T-helper 9 cell (primary cell): ENCODE results near the gene SPG21.

ENCODE experiments used
- DNase-seq: peaks from one replicate; pipeline ENCODE4 v3.0.0-alpha.2; 2020

SPG21 gene

DNA sequence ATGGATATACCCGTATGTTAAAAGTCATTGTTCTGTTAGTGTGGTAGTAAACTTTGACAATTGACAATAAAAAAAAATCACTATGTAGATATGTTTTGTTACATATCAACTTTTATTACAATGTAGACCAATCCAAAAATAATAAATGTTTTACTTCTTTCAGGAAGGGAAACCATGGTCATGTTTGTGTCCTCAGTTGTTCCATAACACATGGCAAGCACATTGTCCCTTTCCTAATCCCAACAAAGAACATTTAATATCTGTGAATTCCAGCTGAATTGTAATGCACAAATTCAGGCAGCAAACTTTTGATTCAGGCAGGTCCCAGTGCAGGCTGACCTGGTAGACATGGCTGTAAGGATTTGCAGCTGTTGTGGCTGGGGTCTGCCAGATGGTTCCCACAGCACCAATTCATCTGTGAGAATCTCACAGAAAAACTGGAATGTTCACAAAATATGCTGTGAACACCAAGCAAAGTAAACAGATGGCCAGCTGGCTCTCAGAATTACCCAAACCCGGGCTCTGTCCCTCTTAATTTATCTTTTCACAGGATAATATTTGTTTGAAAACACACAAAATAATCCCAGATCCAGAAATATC lies 1.9 kb upstream of the SPG21 start:
- DNase-seq = no peak

DNA sequence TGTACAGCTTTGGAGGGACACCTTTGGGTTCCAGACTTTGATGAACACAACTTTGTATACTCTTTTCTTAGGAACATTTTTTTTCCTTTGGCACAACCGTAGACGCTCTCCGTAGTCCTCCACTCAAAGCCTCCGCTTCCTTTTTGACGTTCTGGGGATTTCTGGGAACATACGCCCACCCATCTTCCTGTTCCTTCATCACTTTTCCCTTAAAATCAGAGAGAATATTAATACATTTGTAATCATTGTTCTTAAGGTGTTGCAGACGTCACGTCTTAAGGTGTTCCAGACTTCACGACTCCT lies 405 bp upstream of the SPG21 start:
- no peak for DNase-seq

DNA sequence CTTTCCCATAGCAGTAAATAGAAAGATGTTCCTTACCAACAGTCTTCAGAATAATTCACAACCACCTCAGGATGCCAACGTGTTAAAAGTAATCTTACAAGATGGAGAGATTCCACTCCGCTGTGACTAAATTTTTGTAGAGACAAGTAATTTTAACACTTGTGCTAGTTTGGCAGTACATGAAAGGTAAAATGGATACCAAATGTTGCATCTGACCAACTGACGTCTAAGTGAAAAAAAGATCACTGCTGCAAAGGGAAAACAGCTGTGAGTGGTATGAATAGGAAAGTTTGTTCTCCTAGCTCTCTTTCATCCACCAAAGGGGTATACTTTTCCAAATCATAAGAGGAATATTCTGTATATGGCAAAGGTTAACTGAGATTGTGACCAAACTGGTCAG lies 2.6 kb downstream of the SPG21 start:
- DNase-seq = no peak

DNA sequence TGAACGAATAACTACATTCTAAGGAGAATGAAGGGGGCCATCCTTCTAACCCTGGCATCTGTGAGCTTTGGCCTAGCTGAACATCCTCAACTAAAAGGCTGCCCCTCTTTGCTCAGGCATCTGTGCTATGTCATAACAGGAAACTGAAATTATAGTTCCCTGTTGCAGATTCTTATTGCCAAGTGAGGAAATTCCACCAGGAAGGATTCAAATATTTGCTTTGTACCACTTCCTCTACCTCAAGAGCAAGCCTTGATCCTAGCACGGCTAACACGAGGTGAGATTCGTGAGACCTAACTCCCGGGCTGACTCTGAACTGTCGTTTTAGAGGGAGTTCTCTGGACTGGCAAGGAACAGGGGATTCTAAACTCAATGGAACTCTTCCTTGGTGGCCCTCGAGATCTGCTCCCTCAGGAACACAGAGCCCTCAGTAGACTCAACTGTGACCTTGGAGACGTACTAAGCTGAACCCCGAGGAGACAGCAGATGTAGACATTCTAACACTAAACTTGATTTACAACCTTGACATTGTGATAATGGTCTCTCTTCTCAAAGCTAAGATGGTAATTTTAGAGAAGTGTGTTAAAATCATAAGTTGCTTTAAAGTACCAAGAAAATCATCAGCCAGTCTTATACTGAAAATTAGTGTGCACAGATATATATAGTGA lies 4.2 kb downstream of the SPG21 start:
- no peak for DNase-seq

DNA sequence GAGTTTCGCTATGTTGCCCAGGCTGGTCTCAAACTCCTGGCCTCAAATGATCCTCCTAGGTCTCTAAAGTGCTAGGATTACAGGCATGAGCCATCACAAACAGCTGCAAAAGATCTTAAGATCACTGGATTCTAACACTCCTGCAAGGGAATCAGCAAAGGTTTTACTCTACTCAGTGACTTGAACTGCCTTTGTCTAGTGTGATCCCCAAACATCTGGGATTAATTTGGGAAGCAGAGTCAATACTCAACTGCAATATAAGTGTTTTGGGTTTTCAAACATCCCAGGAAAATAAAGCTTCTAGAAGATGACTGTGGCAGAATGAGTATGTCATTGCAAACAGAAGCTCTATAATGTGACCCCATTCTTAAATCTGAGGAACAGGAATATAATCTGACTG lies 7.2 kb downstream of the SPG21 start:
- DNase-seq = no peak

DNA sequence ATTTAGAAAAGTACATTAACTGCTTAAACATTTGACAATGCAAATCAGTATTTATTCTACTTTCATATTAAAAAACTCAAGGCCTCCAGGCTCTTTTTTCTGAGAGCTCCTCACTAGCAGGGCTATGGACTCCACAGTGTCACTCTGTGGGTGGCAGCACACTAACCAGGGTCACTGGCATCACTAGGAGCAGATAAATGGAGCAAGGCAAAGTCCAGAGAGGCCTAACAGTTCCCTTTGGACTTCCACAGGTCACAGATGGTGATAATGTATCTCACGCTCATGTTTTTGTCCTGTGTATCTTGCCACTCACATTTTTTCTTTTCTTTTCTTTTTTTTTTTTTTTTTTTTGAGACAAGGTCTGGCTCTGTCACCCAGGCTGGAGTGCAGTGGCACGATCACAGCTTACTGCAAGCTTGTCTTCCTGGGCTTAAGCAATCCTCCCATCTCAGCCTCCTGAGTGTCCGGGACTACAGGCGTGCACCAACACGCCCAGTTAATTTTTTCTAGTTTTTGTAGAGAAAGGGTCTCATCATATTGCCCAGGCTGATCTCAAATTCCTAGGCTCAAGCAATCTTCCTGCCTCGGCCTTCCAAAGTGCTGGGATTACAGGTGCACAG lies 7.8 kb downstream of the SPG21 start:
- DNase-seq = no peak

DNA sequence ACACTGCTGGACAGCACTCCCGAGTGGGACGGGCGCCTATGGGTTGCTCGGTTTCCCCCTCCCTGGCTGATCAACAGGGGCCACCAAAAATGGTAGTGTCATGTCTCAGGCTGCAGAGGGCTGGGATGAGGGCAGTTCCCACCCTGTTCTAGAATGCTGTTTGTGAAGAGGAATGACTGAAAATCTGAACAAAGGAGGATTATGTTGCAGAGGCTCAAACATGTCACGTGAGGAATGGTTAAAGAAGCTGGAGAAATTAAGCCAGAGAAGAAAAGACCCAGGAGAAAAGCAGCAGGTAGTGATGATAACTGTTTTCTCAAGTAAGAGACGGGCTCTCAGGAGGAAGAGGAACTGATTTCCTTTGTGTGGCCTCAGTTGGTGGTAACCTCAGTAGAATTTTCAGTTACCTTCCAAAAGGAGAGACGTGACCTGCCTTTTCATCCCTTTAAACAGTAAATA lies 10.4 kb downstream of the SPG21 start:
- DNase-seq = no peak

DNA sequence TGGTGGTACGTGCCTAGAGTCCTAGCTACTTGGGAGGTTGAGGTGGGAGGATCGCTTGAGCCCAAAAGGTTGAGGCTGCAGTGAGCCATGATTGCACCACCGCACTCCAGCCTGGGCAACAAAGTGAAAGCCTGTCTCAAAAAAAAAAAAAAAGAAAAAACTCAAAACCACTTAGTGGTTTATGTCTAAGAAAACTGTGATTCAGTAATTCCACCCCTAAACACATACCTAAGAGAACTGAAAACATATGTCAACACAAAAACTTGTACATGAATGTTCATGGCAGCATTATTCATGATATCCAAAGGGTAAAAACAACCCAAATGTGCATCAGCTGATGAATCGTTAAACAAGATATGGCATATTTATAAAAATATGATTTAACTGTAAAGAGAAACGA lies 14.3 kb downstream of the SPG21 start:
- DNase-seq = no peak

DNA sequence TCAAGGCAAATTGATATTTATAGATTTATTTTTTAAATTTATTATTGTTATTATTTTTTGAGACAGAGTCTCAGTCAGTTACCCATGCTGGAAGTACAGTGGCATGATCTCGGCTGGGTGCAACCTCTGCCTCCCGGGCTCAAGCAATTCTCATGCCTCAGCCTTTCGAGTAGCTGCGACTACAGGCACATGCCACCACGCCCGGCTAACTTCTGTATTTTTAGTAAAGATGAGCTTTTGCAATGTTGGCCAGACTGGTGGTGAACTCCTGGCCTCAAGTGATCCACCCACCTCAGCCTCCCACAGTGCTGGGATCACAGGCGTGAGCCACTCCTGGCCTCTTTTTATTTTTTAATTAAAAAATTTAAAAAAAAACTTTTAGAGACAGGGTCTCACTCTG lies 19.0 kb downstream of the SPG21 start:
- no peak for DNase-seq

DNA sequence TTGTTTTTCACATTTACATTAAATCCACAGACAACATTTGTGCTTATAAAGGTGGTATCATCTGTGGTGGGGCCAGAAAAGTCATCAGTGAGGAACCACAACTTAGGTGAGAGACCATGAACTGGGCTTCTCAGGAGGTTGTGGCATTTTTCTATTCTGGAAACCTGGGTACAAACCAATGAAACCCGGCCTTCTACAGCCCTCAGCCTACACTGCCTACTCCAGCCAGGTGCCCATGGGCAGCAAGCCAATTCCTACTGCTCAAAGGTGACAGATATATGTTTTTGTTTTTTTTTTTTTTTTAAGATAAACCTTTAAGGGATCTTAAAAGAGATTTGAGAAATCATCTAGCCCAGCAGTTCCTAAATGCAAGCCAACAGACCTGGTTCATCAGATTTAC lies 20.3 kb downstream of the SPG21 start:
- no peak for DNase-seq

DNA sequence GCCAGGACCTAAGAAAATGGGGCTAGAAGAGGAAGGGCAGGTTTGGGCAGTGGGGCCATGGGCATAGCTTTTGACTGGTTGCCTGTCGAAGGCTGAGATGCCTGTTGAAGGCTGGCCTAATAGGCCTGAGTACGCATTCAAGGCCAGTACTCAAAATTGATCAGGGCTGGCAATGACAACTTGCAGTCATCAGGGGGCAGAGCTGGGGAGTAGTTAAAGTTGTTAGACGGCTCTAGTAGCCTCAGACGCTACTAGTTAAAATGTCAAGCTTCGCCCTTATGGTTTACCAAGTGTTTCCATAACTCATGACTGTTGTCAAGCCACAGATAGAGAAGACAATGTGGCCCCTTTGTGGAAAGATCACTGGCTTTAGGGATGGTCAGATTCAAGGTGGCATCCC lies 28.7 kb downstream of the SPG21 start:
- no peak for DNase-seq

DNA sequence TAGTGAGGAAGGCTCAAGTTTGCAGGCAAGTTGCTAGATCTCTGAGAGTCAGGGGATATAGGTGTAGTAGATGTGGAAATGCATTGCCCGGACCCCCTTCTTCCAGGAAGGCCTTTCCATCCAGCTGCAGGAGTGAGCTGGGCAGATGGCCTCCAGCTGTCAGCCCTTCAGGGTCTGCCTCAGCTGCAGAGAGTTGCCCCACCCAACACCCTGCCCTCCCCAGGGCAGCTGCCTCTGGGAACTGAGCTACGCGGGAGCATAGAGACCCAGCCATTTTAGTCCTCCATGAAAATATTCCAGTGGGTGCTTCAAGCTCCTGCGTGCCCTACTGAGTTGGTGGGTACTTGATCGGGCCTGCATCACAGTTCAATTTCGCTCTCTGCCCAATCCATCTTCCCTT lies 29.6 kb downstream of the SPG21 start:
- DNase-seq = no peak

DNA sequence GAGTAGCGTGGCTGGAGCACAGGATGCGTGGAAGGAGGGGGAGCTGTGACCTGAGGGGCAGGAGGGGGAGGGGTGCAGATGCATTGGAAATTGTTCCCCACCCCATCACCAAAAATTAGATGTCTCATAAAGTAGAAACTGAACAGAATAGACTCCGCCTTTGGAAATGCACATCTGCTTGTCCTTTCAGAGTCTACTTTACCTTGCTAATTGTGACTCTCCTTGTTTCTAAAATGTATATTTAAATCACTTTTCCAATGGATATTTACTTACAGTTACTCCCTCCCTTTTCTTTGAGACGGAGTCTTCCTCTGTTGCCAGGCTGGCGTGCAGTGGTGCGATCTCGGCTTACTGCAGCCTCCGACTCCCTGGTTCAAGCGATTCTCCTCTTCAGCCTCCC lies 30.6 kb downstream of the SPG21 start:
- no peak for DNase-seq

DNA sequence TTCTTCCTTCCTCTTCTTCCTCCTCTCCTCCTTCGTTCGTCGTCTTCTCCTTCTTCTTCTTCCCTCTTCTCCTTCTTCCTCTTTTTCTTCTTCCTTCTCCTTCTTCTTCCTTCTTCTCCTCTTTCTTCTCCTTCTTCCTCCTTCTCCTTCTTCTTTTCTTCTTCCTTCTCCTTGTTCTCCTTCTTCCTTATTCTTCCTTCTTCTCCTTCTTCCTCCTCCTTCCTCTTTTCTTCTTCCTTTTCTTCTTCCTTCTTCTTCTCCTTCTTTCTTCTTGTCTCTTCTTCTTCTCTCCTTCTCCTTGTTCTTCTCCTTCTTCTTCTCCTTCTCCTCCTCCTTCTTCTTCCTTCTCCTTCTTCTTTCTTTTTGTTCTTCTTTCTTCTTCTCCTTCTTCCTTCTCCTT lies 35.3 kb downstream of the SPG21 start:
- no peak for DNase-seq

DNA sequence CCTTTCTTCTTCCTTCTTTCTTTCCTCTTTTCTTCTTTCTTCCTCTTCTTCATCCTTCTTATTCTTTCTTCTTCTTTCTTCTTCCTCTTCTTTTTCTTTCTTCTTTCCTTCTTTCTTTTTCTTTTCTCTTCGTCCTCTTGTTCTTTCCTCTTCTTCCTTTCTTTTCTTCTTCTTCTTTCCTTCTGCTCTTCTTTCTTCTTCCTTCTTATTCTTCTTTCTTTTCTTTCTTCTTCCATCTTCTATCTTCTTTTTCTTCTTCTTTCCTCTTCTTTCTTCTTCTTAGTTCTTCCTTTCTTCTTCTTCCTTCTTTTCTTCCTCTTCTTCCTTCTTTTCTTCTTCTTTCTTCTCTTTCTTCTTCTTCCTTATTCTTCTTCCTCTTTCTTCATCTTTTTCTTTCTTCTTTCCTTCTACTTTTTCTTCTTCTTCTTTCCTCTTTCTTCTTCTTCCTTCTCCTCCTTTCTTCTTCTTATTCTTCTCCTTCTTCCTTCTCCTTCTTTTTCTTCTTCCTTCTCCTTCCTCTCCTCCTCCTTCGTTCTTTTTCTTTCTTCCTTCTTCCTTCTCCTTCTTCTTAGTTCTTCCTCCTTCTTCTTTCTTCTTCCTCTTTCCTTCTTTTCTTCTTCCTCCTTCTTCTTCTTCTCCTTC lies 37.8 kb downstream of the SPG21 start:
- no peak for DNase-seq

DNA sequence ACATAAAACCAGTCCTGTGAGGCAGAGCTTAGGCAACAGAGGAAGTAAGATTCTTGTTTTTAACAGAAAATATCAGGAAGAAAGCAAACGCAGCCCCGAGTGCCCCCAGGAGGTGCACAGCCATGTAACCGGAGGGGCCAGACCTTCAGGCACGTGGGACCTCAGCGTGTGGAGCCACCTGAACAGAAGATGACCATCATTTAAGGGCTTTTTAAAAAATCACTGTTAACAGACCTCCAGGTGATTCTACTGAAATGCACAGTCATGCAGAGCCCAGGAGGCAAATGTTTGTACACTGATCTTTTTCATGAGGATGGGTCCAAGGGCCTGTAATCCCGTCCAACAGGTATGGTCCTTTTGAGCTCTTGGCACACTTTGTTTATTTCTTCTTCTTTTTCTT lies 38.8 kb downstream of the SPG21 start:
- DNase-seq = no peak

DNA sequence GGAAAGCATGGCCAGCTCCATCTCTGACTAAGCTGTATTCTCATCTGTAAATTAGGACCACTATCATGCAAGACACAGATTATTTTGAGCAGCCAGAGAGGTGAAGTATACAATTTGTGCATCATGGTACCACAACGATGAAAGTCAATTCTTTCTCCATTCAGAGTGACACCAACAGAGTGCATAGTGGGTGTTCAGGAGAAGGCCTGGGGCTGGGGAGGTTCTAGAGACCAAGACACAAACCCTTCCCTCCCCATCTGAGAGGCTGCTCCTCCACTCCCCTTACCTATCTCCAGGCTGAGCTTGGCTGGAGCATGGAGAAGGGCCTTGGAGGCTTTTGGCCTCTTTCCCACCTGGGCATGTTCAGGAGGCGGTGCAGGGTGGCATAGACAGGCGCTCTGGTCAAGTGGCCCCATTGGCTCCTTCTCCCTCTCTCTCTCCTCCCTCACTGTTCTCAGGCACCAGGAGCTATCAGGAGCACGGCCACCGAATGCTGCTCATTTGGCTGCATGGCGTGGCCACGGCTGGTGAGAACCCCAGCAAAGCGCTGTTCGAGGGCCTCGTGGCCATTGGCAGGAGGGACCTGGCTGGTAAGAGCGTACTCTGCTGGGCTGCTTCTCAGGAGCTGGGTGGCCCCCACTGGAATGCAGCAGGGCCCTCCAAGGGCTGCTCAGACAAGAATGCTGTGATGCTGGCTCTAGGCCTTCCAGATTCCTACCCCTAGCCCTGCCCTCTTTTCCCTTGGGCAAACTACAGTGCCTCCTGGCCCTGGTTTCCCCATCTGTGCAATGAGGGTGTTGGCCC lies 40.1 kb downstream of the SPG21 start:
- no peak for DNase-seq

DNA sequence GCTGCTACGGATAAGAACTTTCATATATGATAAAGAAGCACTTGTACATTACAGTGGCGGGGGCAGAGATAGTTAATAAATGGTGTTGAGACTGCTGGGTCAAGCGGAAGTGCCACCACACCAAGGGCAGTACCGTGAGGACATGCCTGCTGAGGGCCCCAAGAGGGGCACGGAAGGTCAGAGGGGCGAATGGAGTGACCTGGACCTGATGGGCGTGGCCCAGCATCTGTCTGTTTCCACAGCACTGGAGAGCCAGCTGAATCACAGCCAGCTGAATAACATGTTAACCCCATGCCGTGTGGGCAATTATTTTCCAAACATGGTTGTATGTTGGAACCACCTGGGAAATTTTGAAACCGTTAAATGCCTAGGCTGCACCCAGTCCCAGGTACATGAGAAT lies 40.8 kb downstream of the SPG21 start:
- no peak for DNase-seq

DNA sequence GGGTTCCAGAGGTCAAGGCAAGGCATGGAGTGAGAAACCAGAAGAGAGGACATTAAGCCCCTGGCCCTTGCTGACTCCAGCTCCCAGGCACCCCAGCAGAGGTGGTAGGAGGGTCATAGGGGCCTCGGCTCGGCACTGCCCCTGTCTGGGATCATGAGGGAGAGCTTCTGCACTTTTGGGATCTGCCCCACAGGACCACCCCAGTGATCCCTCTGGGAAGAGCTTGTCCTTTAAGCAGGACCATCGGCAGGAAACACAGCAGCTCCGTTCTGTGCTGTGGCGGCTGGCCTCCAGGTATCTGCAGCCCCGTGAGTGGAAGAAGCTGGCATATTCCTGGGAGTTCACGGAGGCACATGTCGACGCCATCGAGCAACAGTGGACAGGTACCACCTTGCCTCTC lies 42.5 kb downstream of the SPG21 start:
- no peak for DNase-seq

DNA sequence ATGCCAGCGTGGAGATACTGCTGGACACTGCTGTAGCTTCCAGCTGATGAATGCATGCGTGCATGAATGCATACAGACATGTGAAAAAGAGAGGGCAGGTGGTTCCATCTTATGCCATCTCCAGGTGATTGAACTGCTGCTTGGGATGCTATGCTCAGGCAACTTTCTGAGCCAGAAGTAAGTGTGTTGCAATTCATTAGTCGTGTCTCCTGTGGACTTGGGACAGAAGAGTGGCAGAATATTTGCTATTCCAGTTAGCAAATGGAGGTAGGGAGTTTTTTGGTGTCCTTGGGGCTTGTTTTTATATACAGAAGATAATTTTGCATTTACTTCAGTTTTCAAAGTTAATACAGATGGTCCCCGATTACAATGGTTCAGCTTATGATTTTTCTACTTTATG lies 44.8 kb downstream of the SPG21 start:
- no peak for DNase-seq

DNA sequence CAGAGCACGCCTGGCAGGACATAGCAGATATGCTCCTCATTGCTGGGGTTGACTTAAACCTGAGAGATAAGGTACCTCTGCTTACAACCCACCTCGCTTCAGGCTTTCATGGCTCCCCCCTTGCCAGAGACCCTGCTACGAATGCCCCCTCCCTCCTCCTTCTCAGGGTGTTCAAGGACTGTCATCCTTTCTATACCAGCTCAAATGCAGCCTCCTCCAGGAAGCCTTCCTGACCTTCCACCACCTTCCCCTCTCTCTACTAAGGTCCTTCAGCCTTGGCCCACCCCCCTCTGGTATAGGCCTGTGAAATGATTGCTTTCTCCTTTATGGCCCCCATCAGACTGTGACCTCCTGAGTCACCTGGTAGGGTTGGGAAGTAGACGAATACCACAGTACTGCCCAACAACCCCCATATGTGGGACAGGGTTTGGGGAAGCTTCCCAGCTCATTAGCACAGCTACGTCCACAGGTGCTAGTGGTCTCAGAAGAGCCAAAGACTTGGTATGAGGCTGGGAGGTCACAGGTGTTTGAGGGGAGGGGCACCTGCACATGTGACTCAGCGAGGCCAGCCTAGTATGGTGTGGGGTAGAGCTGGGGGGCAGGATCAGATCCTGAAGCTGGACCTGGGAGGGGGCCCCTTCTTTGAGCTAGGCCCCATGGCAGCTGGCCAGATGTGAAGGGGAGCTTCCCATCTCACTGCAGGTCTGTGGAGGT lies 46.0 kb downstream of the SPG21 start:
- DNase-seq = no peak

DNA sequence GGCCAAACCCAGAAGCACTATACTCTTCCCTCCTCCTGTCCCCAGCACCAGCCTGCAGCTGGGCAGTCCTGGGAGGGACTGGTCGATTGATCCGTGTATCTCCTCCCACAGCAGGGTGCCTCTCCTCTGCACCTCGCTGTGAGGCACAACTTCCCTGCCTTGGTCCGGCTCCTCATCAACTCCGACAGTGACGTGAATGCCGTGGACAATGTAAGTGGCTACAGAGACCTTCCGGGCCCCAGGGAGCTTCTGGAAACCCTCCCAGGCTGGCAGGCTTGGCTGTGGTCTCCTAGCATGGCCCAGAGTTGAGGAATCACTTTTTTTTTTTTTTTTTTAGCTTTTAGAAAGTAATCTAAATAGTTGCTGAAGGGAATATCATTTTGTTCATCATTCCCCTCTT lies 47.4 kb downstream of the SPG21 start:
- no peak for DNase-seq

DNA sequence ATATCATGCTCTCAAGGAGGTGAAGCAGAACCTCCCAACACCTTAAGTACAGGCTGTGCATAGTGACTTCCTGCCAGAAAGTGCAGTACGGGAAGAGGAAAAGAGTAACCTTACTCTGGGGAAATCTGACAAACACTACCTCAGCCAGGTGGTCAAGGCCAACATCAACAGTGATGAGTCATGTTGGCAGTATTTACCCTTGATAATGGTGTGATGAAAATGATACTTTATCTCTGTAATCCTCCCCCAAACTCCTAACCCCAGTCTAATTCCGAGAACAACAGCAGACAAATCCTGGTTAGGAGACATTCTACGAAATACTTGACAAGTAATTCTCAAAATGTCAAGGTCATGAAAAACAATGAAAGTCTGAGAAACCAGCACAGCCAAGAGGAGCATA lies 51.5 kb downstream of the SPG21 start:
- no peak for DNase-seq
